Gastroesophageal sphincter (tissue), 3 donors: ENCODE measurements around the gene UTP11.

Source experiments
- POLR2AphosphoS5 ChIP-seq: sonication (generic); formaldehyde crosslinking; IDR thresholded peaks from one replicate; pipeline ENCODE4 v1.6.1; 2017; ENCODE audit warnings: antibody characterized with exemption
- TF ChIP-seq, protein P1 (sequence below), 4 experiments: fragments of 200-600 bp in 2 of 4; fragments of 450-650 bp in 2 of 4; sonication (generic) in 1 of 4; IDR thresholded peaks; one replicate each; pipeline ENCODE4 v1.5.1; 2017 to 2019; ENCODE audit warnings: antibody characterized with exemption in 4 of 4, mild to moderate bottlenecking in 2 of 4, moderate library complexity in 2 of 4

DNA sequence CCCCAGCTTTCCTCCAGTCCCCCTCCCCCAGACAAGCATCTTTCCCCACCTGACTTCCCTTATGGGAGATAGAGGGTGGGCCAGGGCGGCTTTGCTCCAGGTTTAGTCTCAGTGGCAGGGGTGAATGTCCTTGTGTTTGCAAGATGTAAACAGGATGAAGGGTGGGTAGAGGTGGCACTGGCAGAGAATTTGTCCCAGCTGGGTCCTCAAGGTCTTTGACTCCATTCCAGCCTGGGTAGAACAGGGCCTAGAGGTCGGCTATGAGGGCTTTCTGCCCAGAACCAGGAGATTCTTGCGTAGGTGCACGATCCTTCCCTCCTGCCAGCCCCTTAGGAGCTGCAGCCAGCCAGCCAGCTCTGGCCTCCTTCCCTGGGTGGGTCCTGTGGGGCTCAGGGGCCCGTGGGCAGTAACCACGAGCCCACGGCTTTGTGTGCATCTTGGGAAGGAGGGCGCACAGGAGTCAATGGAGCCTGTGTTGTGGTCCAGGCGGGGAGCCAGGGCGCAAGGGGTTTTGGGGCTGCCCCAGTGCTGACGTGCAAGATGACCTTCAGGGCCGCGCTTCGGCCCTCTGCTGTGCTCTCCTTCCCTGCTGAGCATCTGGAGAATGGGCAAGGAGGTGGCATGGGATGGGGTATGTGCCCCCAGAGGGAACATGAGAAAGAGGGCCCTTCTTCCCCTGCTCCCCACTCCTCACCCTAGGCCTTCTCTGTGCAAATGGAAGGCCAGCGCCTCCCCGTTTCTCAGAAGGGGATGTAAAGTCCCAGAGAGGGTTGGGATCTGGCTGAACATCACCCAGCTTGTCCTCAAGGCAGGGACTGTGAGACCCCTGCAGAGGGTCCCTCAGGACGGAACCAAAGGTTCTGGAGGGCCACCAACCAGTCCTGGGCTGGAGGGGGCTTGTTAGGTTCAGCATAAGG, 18.3 kb downstream of the UTP11 start:
- TF ChIP-seq, protein P1, sequence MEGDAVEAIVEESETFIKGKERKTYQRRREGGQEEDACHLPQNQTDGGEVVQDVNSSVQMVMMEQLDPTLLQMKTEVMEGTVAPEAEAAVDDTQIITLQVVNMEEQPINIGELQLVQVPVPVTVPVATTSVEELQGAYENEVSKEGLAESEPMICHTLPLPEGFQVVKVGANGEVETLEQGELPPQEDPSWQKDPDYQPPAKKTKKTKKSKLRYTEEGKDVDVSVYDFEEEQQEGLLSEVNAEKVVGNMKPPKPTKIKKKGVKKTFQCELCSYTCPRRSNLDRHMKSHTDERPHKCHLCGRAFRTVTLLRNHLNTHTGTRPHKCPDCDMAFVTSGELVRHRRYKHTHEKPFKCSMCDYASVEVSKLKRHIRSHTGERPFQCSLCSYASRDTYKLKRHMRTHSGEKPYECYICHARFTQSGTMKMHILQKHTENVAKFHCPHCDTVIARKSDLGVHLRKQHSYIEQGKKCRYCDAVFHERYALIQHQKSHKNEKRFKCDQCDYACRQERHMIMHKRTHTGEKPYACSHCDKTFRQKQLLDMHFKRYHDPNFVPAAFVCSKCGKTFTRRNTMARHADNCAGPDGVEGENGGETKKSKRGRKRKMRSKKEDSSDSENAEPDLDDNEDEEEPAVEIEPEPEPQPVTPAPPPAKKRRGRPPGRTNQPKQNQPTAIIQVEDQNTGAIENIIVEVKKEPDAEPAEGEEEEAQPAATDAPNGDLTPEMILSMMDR (IDR thresholded peaks at IDR 0.05): no peak
- no peak for TF ChIP-seq POLR2AphosphoS5
